Cardiac muscle cell (in vitro differentiated cells and primary cell): ENCODE measurements around the gene CELA3A. TPM values are rescaled to one million over a fixed set of nuclear protein-coding genes. Genes with fewer than 3 reads are reported as not detected.
"Not testable (repeated sequence)": the region's sequence is repeated elsewhere in the genome, so short reads cannot be mapped to it uniquely, and the experiment has no call there.

Experiments used
- DNase-seq, 2 donors: peaks; one replicate each; pipeline versions ENCODE4 v3.0.0 to v3.0.0-alpha.2; 2010 to 2017; ENCODE audit warnings: low read depth in 1 of 2, low spot score in 1 of 2
- H3K27ac ChIP-seq: fragments of 200-600 bp; sonication (generic); 2 replicates; pipeline ENCODE4 v1.5.1; 2016
- H3K27me3 ChIP-seq: fragments of 200-600 bp; sonication (generic); 2 replicates; pipeline ENCODE4 v1.6.0; 2016; ENCODE audit warnings: control low read depth
- H3K36me3 ChIP-seq: fragments of 200-600 bp; sonication (generic); 2 replicates; pipeline ENCODE4 v1.5.1; 2016; ENCODE audit warnings: control low read depth
- H3K4me1 ChIP-seq: fragments of 200-600 bp; sonication (generic); 2 replicates; pipeline ENCODE4 v1.8.1; 2017; ENCODE audit warnings: low read depth, mild to moderate bottlenecking, mixed run types
- H3K4me3 ChIP-seq: fragments of 200-600 bp; sonication (generic); 2 replicates; pipeline ENCODE4 v1.5.1; 2016; ENCODE audit warnings: mild to moderate bottlenecking
- H3K9me3 ChIP-seq: fragments of 200-600 bp; sonication (generic); 2 replicates; pipeline ENCODE4 v1.5.1; 2017; ENCODE audit warnings: low read depth, mild to moderate bottlenecking, control low read depth
- polyA plus RNA-seq: library from polyadenylated mRNA; unstranded; fragments of >200 nt; fragmentation: Nextera tagmentation; extraction: Ambion mirVana; gene quantifications from 2 replicates; pipeline ENCODE4 v1.2.1, GENCODE V29; 2016
- total RNA-seq: library from RNA; depleted of rRNA; stranded (reverse); fragments of >200 nt; gene quantifications from 2 replicates; pipeline ENCODE4 v1.2.3, GENCODE V29; 2016
- TF ChIP-seq, protein P1 (sequence below): IDR thresholded peaks from 2 replicates; pipeline ENCODE4 v1.5.1; 2012; ENCODE audit warnings: low read depth, mild to moderate bottlenecking, low read length

The CELA3A gene
- total and polyA plus RNA-seq, 2 experiments from 2014 or later, result not detected

DNA sequence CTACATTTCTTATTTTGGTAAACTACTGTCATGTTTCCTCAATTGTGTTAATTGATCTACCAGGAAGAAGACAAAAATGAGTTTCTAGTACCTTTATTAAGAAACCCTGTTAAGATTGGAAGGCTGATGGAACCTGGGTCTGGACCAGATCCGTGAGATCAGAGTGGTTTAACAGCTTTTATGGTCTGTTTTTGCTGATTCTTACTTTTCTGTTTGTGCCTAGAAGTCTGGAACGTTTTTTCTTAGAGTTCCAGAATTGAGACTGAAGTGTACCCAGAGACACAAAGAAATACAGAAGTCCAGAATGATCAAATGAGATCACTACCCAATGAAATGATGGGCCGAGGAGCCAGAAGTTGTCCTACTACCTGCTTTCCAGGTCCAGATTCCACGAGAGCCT lies 28.6 kb downstream of the CELA3A start:
- TF ChIP-seq, protein P1, sequence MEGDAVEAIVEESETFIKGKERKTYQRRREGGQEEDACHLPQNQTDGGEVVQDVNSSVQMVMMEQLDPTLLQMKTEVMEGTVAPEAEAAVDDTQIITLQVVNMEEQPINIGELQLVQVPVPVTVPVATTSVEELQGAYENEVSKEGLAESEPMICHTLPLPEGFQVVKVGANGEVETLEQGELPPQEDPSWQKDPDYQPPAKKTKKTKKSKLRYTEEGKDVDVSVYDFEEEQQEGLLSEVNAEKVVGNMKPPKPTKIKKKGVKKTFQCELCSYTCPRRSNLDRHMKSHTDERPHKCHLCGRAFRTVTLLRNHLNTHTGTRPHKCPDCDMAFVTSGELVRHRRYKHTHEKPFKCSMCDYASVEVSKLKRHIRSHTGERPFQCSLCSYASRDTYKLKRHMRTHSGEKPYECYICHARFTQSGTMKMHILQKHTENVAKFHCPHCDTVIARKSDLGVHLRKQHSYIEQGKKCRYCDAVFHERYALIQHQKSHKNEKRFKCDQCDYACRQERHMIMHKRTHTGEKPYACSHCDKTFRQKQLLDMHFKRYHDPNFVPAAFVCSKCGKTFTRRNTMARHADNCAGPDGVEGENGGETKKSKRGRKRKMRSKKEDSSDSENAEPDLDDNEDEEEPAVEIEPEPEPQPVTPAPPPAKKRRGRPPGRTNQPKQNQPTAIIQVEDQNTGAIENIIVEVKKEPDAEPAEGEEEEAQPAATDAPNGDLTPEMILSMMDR, result no peak
- Histone ChIP-seq H3K4me3 (no peak overlapping the region), H3K4me1 (peaks cover 3% of the 10 kb centered on the region), H3K9me3 (no peaks in the 10 kb centered on the region), H3K27me3 (no peaks in the 10 kb centered on the region), H3K27ac (peak overlapping the region; percentile 68), H3K36me3 (no peaks in the 10 kb centered on the region)
- no peak for DNase-seq

DNA sequence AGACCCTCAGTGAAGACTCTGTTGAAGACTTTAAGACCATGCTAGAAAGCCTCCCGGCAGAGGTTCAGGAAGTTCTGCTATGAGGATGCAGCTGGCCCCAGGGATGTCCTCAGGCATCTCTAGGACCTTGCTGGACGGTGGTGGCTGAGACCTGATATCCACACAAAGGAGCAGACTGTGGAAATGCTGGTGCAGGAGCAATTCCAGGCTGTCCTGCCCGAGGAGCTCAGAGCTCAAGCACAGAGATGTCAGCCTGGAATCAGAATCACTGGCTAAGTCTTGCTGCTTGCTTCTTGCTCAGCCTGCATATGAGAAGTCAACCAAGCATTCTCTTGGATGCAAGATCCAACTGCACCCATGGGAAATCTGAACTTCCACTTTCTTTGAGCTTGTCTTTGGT lies 29.0 kb downstream of the CELA3A start:
- peaks cover 3% of the 10 kb centered on the region for H3K4me1 ChIP-seq
- DNase-seq, result no peak
- H3K27ac ChIP-seq, result peak overlapping the region; percentile 68
- TF ChIP-seq, protein P1, result no peak
- no peaks in the 10 kb centered on the region for H3K9me3 ChIP-seq
- no peaks in the 10 kb centered on the region for H3K27me3 ChIP-seq
- no peaks in the 10 kb centered on the region for H3K36me3 ChIP-seq
- H3K4me3 ChIP-seq, result no peak overlapping the region

DNA sequence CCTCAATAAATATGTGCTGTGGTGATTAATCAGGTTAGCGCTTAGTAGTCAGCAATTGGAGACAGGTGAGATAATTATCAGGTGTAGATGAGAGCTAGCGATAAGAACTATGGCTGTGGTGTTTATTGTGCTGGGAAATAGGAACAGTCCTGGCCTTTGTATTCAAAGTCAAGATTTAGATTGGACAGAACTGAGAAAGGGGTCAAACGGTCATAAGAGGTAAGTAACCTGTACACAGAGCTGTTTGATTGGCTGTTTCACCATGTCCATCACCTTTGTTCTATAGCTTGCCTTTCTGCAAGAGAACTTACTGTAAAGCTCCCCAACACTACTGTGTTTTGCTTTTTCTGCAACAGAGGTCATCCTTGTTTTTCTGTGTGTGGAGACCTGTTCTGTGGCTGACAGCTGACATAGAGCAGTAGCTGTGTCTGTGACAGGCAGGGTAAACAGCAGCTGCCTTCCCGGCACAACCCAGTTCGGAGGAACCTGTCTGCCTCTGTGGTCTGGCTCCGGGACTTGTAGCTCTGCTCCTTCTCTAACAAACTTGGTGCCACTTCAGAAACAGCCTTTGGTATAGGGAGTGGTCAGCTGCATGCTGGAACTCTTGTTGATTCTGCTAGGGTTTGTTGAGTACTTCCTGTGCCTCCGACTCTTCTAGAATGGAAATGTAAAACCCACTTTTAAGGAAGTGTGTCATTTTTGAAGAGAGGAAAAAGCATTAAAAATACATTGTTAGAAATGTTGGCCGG lies 29.9 kb downstream of the CELA3A start:
- H3K27ac ChIP-seq, result peak overlapping the region; percentile 83
- peak in 1 of 2 donors; percentile 80 for DNase-seq
- no peaks in the 10 kb centered on the region for H3K27me3 ChIP-seq

DNA sequence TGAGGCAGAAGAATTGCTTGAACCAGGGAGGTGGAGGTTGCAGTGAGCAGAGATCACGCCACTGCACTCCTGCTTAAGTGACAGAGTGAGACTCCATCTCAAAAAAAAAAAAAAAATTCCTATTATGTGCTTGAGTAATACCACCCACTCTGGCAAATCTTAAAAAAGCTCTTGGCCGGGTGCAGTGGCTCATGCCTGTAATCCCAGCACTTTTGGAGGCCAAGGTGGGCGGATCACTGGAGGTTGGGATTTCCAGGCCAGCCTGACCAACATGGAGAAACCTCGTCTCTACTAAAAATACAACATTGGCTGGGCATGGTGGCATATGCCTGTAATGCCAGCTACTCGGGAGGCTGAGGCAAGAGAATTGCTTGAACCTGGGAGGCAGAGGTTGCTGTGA lies 33.4 kb downstream of the CELA3A start:
- H3K9me3 ChIP-seq, H3K27ac ChIP-seq, H3K4me3 ChIP-seq, DNase-seq, H3K27me3 ChIP-seq, H3K36me3 ChIP-seq, H3K4me1 ChIP-seq: not testable (repeated sequence)

More for the DNA sequence above, 29.9 kb downstream of the CELA3A start:
- H3K4me1 ChIP-seq, result peaks cover 3% of the 10 kb centered on the region
- H3K4me3 ChIP-seq, result no peak overlapping the region
- H3K9me3 ChIP-seq, result no peaks in the 10 kb centered on the region
- TF ChIP-seq, protein P1, result no peak
- H3K36me3 ChIP-seq, result no peaks in the 10 kb centered on the region

DNA sequence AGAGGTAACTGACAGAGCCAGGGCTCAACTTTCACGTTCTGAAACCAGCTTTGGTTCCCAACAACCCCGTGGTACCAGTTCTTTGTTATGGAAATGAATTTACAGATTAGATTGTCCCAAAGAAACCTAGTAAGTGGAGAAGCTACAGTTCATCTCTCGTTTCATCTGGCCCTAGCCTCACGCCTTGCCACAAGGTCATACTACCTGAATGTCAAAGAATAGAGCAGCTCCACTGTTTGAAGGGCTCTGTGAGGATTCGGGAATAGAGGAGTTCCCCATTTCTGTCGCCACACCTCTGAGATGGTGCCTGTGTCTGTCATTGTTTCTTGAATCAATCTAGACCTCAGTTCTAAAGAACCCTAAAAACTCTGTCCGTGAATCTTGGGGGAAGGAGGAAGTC lies 36.1 kb downstream of the CELA3A start:
- TF ChIP-seq, protein P1, result no peak
- Histone ChIP-seq H3K36me3 (no peaks in the 10 kb centered on the region), H3K4me3 (no peak overlapping the region), H3K27me3 (no peaks in the 10 kb centered on the region), H3K4me1 (peaks cover 10% of the 10 kb centered on the region), H3K27ac (peak overlapping the region; percentile 52), H3K9me3 (no peaks in the 10 kb centered on the region)
- no peak for DNase-seq

DNA sequence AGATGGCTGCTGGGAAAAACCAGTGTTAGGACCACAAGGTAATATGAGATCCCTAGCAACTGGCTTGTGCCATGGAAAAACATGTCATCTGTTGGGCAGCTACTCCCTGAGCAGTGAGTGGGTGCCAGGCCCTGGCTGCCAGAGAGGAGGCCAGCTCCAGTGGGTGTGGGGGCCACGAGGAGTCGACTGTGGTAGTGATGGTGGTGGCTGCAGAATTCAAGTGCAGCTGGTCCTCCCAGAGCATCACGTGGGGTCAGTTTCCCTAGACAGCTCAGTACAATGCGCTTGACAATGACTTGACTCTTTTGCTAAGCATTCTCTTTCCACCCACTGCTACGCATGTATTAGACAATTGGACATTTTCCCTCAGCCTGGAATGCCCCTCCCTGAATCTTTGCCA lies 36.6 kb downstream of the CELA3A start:
- TF ChIP-seq, protein P1, result no peak
- peaks cover 10% of the 10 kb centered on the region for H3K4me1 ChIP-seq
- no peaks in the 10 kb centered on the region for H3K36me3 ChIP-seq
- no peak overlapping the region for H3K4me3 ChIP-seq
- no peaks in the 10 kb centered on the region for H3K27me3 ChIP-seq
- peak overlapping the region; percentile 52 for H3K27ac ChIP-seq
- no peaks in the 10 kb centered on the region for H3K9me3 ChIP-seq
- no peak for DNase-seq
